ENCODE data around the gene SNORC. TPM values are rescaled to one million over a fixed set of nuclear protein-coding genes. Genes with fewer than 3 reads are reported as not detected.
A peak's percentile ranks its signal among the peaks of the same experiment; 100 is the strongest.

The SNORC gene
- total and polyA plus RNA-seq, 9 of the 15 experiments (the other 6 are each of a cell fraction or from before 2014, with no cell fraction given), result 0.14 to 2.5 (median 0.72) TPM; not detected in 2

DNA sequence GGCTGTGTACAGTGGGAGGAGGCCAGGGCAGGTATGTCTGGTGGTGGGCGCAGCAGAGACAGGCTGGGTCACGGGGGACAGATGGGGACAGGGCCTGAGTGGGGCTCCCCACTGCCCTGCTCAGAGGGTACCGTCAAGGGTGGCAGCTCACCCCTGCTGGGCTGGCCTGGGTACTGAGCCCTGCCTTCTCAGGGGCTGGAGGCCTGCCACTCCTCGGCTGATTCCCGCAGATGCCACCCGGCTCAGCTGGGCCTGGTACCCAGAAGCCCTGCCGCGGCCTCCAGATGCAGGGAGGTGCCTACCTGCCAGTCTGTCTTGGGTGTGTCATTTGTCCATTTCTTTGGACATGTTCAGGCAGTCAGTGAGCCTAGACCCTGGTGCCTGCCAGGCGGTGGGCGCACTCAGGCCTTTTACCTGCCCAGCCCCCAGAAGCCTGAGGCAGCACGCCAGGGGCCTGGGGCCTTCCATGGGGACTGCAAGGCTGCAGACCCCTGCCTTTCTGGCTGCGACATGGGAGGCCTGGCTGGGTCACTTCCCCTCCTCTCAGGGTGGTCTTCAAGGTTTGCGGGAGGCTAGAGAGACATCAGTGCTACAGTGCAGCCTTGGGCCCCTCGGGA lies 3.3 kb downstream of the SNORC start:
- no peak overlapping the region for H3K27ac ChIP-seq (ENCODE audit: extremely low read depth, low read depth, low read length)
- no peaks in the 10 kb centered on the region for H3K9me3 ChIP-seq (replicated peaks; ENCODE audit: control insufficient read depth, insufficient read depth, low read depth, low read length)
- intact Hi-C loops (cut with micrococcal nuclease), result no loop called here
- H3K36me3 ChIP-seq (ENCODE audit: control insufficient read depth, insufficient read depth, low read length), result no peaks in the 10 kb centered on the region
- H3K9me1 ChIP-seq (ENCODE audit: control insufficient read depth, insufficient read depth, low read length), result no peaks in the 10 kb centered on the region
- H4K20me1 ChIP-seq (replicated peaks; ENCODE audit: control insufficient read depth, insufficient read depth, low read length), result no peaks in the 10 kb centered on the region
- no peak for FAIRE-seq
- H3K4me3 ChIP-seq, result no peak overlapping the region
- H3K4me1 ChIP-seq (replicated peaks in 1 of 2; ENCODE audit: control insufficient read depth in 2 of 2, insufficient read depth in 2 of 2, low read length in 2 of 2), result peaks cover 2 to 17% of the 10 kb centered on the region in 2 experiments; a peak in 3 of 5 replicates
- H3K4me2 ChIP-seq (ENCODE audit: insufficient read depth, low read length), result no peak overlapping the region
- no peaks in the 10 kb centered on the region for H3K27me3 ChIP-seq (ENCODE audit: control insufficient read depth in 2 of 2, insufficient read depth in 2 of 2, low read length in 2 of 2)
- 80% methylated on average over 11 of the region's 14 CpGs for WGBS (ENCODE audit: insufficient coverage, low coverage, missing lambda C conversion rate)
- DNase-seq (ENCODE audit: extremely low read depth in 1 of 4, low spot score in 3 of 4), result no peak
- CTCF ChIA-PET (ENCODE audit: low intra/inter-chr PET ratio), result no interaction called here
- POLR2A ChIA-PET, result no interaction called here
- ATAC-seq, result no peak
- in situ Hi-C loops (cut with MboI), result no loop called here
- H2AFZ ChIP-seq (ENCODE audit: low read depth, low read length), result 0 out of 2 replicates have a peak overlapping the region, but pooled peaks have one; percentile 68
- peak overlapping the region in 1 of 2 experiments; percentile 52; a peak in 2 of 4 replicates for H3K9ac ChIP-seq (ENCODE audit: insufficient read depth in 1 of 2, low read depth in 2 of 2, low read length in 2 of 2)
- no peaks in the 10 kb centered on the region for H3K79me2 ChIP-seq (ENCODE audit: control insufficient read depth, insufficient read depth, low read length)
- no TSS peak for BruUV-seq (replicated peaks)
- TF ChIP-seq PCBP1 (IDR thresholded peaks at IDR 0.05; ENCODE audit: low read depth, low read length, poor library complexity, severe bottlenecking) (no peak), CHD1 (IDR thresholded peaks at IDR 0.05; ENCODE audit: low read length) (no peak), ZNF146 (CRISPR knock-in tag; IDR thresholded peaks at IDR 0.05; ENCODE audit: unreplicated experiment) (no peak), ZNF184 (CRISPR knock-in tag; IDR thresholded peaks at IDR 0.05) (no peak), FOXK2 (conservative IDR thresholded peaks at IDR 0.05 in 1 of 2, IDR thresholded peaks at IDR 0.05 in 1 of 2; ENCODE audit: low read depth in 2 of 2) (no peak), PYGO2 (tag; IDR thresholded peaks at IDR 0.05) (no peak), FOXJ2 (tag; IDR thresholded peaks at IDR 0.05) (no peak), NR3C1 (CRISPR knock-in tag; IDR thresholded peaks at IDR 0.05) (no peak), IFI16 (CRISPR knock-in tag; IDR thresholded peaks at IDR 0.05) (no peak), POLR2H (tag; IDR thresholded peaks at IDR 0.05; ENCODE audit: low read depth) (no peak), ZNF408 (CRISPR knock-in tag; IDR thresholded peaks at IDR 0.05; ENCODE audit: low read depth) (no peak), ZNF121 (CRISPR knock-in tag; conservative IDR thresholded peaks at IDR 0.05) (no peak), STAT5A (IDR thresholded peaks at IDR 0.05; ENCODE audit: borderline replicate concordance, low read length) (no peak), U2AF2 (optimal IDR thresholded peaks at IDR 0.05; ENCODE audit: low read depth, low read length) (no peak), SREBF1 (IDR thresholded peaks at IDR 0.05; ENCODE audit: borderline replicate concordance, low read depth, low read length) (no peak), NR2F6 (CRISPR knock-in tag; IDR thresholded peaks at IDR 0.05) (no peak)
- TF ChIP-seq, protein P1, sequence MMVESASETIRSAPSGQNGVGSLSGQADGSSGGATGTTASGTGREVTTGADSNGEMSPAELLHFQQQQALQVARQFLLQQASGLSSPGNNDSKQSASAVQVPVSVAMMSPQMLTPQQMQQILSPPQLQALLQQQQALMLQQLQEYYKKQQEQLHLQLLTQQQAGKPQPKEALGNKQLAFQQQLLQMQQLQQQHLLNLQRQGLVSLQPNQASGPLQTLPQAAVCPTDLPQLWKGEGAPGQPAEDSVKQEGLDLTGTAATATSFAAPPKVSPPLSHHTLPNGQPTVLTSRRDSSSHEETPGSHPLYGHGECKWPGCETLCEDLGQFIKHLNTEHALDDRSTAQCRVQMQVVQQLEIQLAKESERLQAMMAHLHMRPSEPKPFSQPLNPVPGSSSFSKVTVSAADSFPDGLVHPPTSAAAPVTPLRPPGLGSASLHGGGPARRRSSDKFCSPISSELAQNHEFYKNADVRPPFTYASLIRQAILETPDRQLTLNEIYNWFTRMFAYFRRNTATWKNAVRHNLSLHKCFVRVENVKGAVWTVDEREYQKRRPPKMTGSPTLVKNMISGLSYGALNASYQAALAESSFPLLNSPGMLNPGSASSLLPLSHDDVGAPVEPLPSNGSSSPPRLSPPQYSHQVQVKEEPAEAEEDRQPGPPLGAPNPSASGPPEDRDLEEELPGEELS (CRISPR knock-in tag; IDR thresholded peaks at IDR 0.05; ENCODE audit: borderline replicate concordance), result no peak
